OCI-LY7 (cell line): Measurements from ENCODE around the gene KCNA1. TPM values are rescaled to one million over a fixed set of nuclear protein-coding genes. Genes with fewer than 3 reads are reported as not detected.
"Not testable (repeated sequence)": the region's sequence is repeated elsewhere in the genome, so short reads cannot be mapped to it uniquely, and the experiment has no call there.

Experiments
- BruUV-seq: library from RNA; stranded (reverse); fragments of 400-500 nt; replicated peaks from 2 replicates; lab custom pipeline; 2021; lab: Mats Ljungman, UMichigan
- CTCF ChIA-PET: fragments of 300-600 bp; sonication (Branson Sonifier 250); formaldehyde crosslinking; loops from one replicate; lab custom pipeline; 2022; ENCODE audit warnings: antibody characterized with exemption; ENCODE audit not compliant: unreplicated experiment; lab: Charles Lee
- POLR2A ChIA-PET: fragments of 300-600 bp; sonication (Branson Sonifier 250); formaldehyde crosslinking; loops from one replicate; lab custom pipeline; 2022; ENCODE audit warnings: antibody characterized with exemption; lab: Charles Lee
- DNase-seq: peaks from one replicate; pipeline ENCODE4 v3.0.0-alpha.2; 2015; ENCODE audit warnings: low spot score
- H2AFZ ChIP-seq: fragments of 200-600 bp; sonication (generic), shearing (Covaris generic); 2 replicates; pipeline ENCODE4 v1.6.1; 2014; ENCODE audit warnings: mild to moderate bottlenecking, antibody characterized with exemption, low read length, moderate library complexity
- H3K27ac ChIP-seq: fragments of 200-600 bp; sonication (generic); 2 replicates; pipeline ENCODE4 v1.5.1; 2014; ENCODE audit warnings: mixed run types, low read depth, mild to moderate bottlenecking, moderate library complexity, low read length, inconsistent platforms; ENCODE audit not compliant: poor library complexity, severe bottlenecking
- H3K36me3 ChIP-seq: fragments of 200-600 bp; sonication (generic); 2 replicates; pipeline ENCODE4 v1.6.1; 2014; ENCODE audit warnings: mild to moderate bottlenecking, antibody characterized with exemption, low read length, moderate library complexity, mixed read lengths; ENCODE audit not compliant: insufficient read depth
- H3K4me1 ChIP-seq: fragments of 200-600 bp; sonication (generic); 2 replicates; pipeline ENCODE4 v1.5.1; 2014; ENCODE audit warnings: mild to moderate bottlenecking, low read length; ENCODE audit not compliant: insufficient read depth, poor library complexity, severe bottlenecking
- H3K4me2 ChIP-seq: fragments of 200-600 bp; sonication (generic); 2 replicates; pipeline ENCODE4 v1.6.1; 2014; ENCODE audit warnings: mild to moderate bottlenecking, low read length
- H3K4me3 ChIP-seq: fragments of 200-600 bp; sonication (generic); 2 replicates; pipeline ENCODE4 v1.5.1; 2014; ENCODE audit warnings: mild to moderate bottlenecking, low read depth, low read length; ENCODE audit not compliant: poor library complexity, severe bottlenecking
- H3K79me2 ChIP-seq: fragments of 200-600 bp; sonication (generic); 2 replicates; pipeline ENCODE4 v1.6.1; 2016; ENCODE audit warnings: low read depth, mild to moderate bottlenecking, low read length, moderate library complexity, mixed read lengths; ENCODE audit not compliant: insufficient read depth
- H3K9me2 ChIP-seq: fragments of 200-600 bp; sonication (generic); 2 replicates; pipeline ENCODE4 v1.6.1; 2016; ENCODE audit warnings: mild to moderate bottlenecking, low read length, mixed read lengths; ENCODE audit not compliant: insufficient read depth
- H3K9me3 ChIP-seq: fragments of 200-600 bp; sonication (generic); 2 replicates; pipeline ENCODE4 v1.6.1; 2014; ENCODE audit warnings: mild to moderate bottlenecking, mixed run types, low read length, mixed read lengths
- H4K20me1 ChIP-seq: fragments of 200-600 bp; sonication (generic); 2 replicates; pipeline ENCODE4 v1.6.1; 2014; ENCODE audit warnings: mild to moderate bottlenecking, antibody characterized with exemption, low read length, moderate library complexity, mixed read lengths; ENCODE audit not compliant: insufficient read depth
- CTCF ChIP-seq: fragments of 200-600 bp; sonication (generic); conservative IDR thresholded peaks from 2 replicates; pipeline ENCODE4 v1.5.1; 2014; ENCODE audit warnings: mild to moderate bottlenecking, antibody characterized with exemption, low read length, moderate library complexity, mixed read lengths
- EZH2phosphoT487 ChIP-seq: fragments of 200-600 bp; sonication (generic); IDR thresholded peaks from 2 replicates; pipeline ENCODE4 v1.6.1; 2018; ENCODE audit warnings: low read depth, borderline replicate concordance, mild to moderate bottlenecking, mixed run types, antibody characterized with exemption, low read length, moderate library complexity, mixed read lengths
- intact Hi-C: fragments of 100-400 bp; cut with micrococcal nuclease; formaldehyde crosslinking; loops from one replicate; pipeline ENCODE4 v1.10.0; 2022; ENCODE audit not compliant: unreplicated experiment
- total RNA-seq, 2 experiments: library from RNA; depleted of rRNA in 1 of 2; stranded (reverse); fragments of >200 nt in 1 of 2; shearing (Covaris generic) in 1 of 2; gene quantifications; 2 replicates each; pipeline ENCODE4 v1.2.3, GENCODE V29; 2014 to 2022

Gene KCNA1
- total RNA-seq, 2 experiments from 2014 or later = not detected

- no peaks in the 10 kb centered on the region for H3K9me3 ChIP-seq
- H3K4me2 ChIP-seq = no peak overlapping the region
- POLR2A ChIA-PET = no interaction called here
- BruUV-seq = no TSS peak
- CTCF ChIA-PET = no interaction called here
- no peak overlapping the region for H2AFZ ChIP-seq
- H3K27ac ChIP-seq = no peak overlapping the region
- no peak overlapping the region for H3K4me3 ChIP-seq
- no peaks in the 10 kb centered on the region for H3K4me1 ChIP-seq
- no peak for DNase-seq
- no peaks in the 10 kb centered on the region for H3K79me2 ChIP-seq
- H3K36me3 ChIP-seq = no peaks in the 10 kb centered on the region
- no peaks in the 10 kb centered on the region for H3K9me2 ChIP-seq
- intact Hi-C loops = no loop called here
- no peak for TF ChIP-seq EZH2phosphoT487
- TF ChIP-seq CTCF = no peak
- no peaks in the 10 kb centered on the region for H4K20me1 ChIP-seq
Observed at GRCh38 chr12:4873947-4874346, 35.8 kb upstream of the KCNA1 start.

DNA sequence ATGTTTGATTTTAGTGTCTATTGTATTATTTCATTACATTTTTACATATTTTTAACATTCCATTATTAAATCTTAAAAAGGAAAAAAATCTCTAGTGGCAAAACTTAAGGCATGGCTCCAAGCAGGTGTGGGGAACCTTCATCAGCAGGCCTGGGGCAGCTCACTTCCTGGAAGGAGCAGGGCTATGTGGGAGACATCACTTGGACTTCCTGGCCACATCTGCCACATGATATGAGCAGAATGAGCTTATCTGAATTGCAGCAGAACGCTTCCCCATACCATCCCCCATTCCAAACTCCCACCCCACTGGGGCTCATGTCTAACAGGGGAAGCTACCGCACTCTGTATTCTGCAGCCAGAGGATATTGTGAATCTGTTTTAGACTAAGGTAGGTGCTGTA, 35.0 kb upstream of the KCNA1 start:
- H2AFZ ChIP-seq = no peak overlapping the region
- no peaks in the 10 kb centered on the region for H3K36me3 ChIP-seq
- no peaks in the 10 kb centered on the region for H3K9me2 ChIP-seq
- TF ChIP-seq CTCF (no peak), EZH2phosphoT487 (no peak)
- ChIA-PET CTCF (no interaction called here), POLR2A (interaction anchor here (0.6 kb wide), 1 partner anchor 319 kb away, joined by 3 read pairs; no protein-coding TSS in a partner anchor)
- intact Hi-C loops = no loop called here
- H3K79me2 ChIP-seq = no peaks in the 10 kb centered on the region
- H3K4me1 ChIP-seq = no peaks in the 10 kb centered on the region
- no peak overlapping the region for H3K4me3 ChIP-seq
- DNase-seq = no peak
- H3K27ac ChIP-seq = no peak overlapping the region
- H3K9me3 ChIP-seq = no peaks in the 10 kb centered on the region
- BruUV-seq = no TSS peak
- no peaks in the 10 kb centered on the region for H4K20me1 ChIP-seq
- no peak overlapping the region for H3K4me2 ChIP-seq

GRCh38 chr12:4879481-4879880, 30.2 kb upstream of the KCNA1 start:
- H3K9me2 ChIP-seq, BruUV-seq, intact Hi-C loops, H3K36me3 ChIP-seq, DNase-seq, H3K4me1 ChIP-seq, CTCF ChIA-PET, H2AFZ ChIP-seq, H3K9me3 ChIP-seq, POLR2A ChIA-PET, H4K20me1 ChIP-seq, H3K4me2 ChIP-seq, H3K79me2 ChIP-seq, H3K27ac ChIP-seq, H3K4me3 ChIP-seq: not testable (repeated sequence)
